Osteoblast (primary cell): Measurements from ENCODE around the gene LRP3. TPM values are rescaled to one million over a fixed set of nuclear protein-coding genes. Genes with fewer than 3 reads are reported as not detected.

Source experiments
- DNase-seq: peaks from one replicate; pipeline ENCODE4 v3.0.0; 2011; ENCODE audit warnings: low spot score, mixed read lengths; ENCODE audit not compliant: insufficient read length; ENCODE audit errors: missing footprints
- H2AFZ ChIP-seq: 2 replicates; pipeline ENCODE4 v1.6.0; 2011; ENCODE audit warnings: mild to moderate bottlenecking, low read length
- H3K27ac ChIP-seq: 2 replicates; pipeline ENCODE4 v1.5.1; 2011; ENCODE audit warnings: mild to moderate bottlenecking, low read depth, low read length, moderate library complexity
- H3K27me3 ChIP-seq: 2 replicates; pipeline ENCODE4 v1.6.0; 2012; ENCODE audit warnings: mild to moderate bottlenecking, control low read depth, inconsistent platforms, low read length, moderate library complexity; ENCODE audit not compliant: insufficient read depth
- H3K36me3 ChIP-seq: 2 replicates; pipeline ENCODE4 v1.5.1; 2011; ENCODE audit warnings: mild to moderate bottlenecking, low read length, control low read depth, moderate library complexity; ENCODE audit not compliant: insufficient read depth
- H3K4me1 ChIP-seq: 2 replicates; pipeline ENCODE4 v1.5.1; 2011; ENCODE audit warnings: mild to moderate bottlenecking, low read length, control low read depth, moderate library complexity; ENCODE audit not compliant: insufficient read depth
- H3K4me2 ChIP-seq: 2 replicates; pipeline ENCODE4 v1.6.0; 2011; ENCODE audit warnings: mild to moderate bottlenecking, low read length; ENCODE audit not compliant: insufficient read depth
- H3K4me3 ChIP-seq: fragments of 200-600 bp; sonication (generic); 3 replicates; pipeline ENCODE4 v1.5.1; 2012; ENCODE audit warnings: mild to moderate bottlenecking, low read length, inconsistent platforms; ENCODE audit not compliant: insufficient read depth
- H3K79me2 ChIP-seq: 2 replicates; pipeline ENCODE4 v1.6.0; 2012; ENCODE audit warnings: mild to moderate bottlenecking, low read length, control low read depth, inconsistent platforms; ENCODE audit not compliant: insufficient read depth
- H3K9me3 ChIP-seq: 2 replicates; pipeline ENCODE4 v1.5.1; 2011; ENCODE audit warnings: low read depth, low read length, control low read depth
- H4K20me1 ChIP-seq: 2 replicates; pipeline ENCODE4 v1.6.0; 2012; ENCODE audit warnings: mild to moderate bottlenecking, low read length, control low read depth; ENCODE audit not compliant: insufficient read depth
- CTCF ChIP-seq: IDR thresholded peaks from 2 replicates; pipeline ENCODE4 v1.5.1; 2011; ENCODE audit warnings: mild to moderate bottlenecking, low read depth, low read length, moderate library complexity; ENCODE audit errors: extremely low read depth
- total RNA-seq: library from RNA; depleted of rRNA; stranded (reverse); fragments of >200 nt; gene quantifications from 2 replicates; pipeline ENCODE4 v1.2.3, GENCODE V29; 2012

LRP3 gene
- total RNA-seq, 1 donor: 38.4 TPM

- no peak for DNase-seq
- H3K4me3 ChIP-seq: peak overlapping the region; percentile 89
- H3K36me3 ChIP-seq: no peaks in the 10 kb centered on the region
- H3K4me1 ChIP-seq: peaks cover 25% of the 10 kb centered on the region
- H3K79me2 ChIP-seq: peaks cover 12% of the 10 kb centered on the region
- no peak overlapping the region for H3K27ac ChIP-seq
- H4K20me1 ChIP-seq: no peaks in the 10 kb centered on the region
- peak overlapping the region; percentile 93 for H3K4me2 ChIP-seq
- H3K27me3 ChIP-seq: no peaks in the 10 kb centered on the region
- H3K9me3 ChIP-seq: no peaks in the 10 kb centered on the region
- no peak overlapping the region for H2AFZ ChIP-seq
- TF ChIP-seq CTCF: no peak
Measured at GRCh38 chr19:33175156-33175782, 18.9 kb upstream of the LRP3 start.

- Histone ChIP-seq H4K20me1 (no peaks in the 10 kb centered on the region), H3K27me3 (no peaks in the 10 kb centered on the region), H2AFZ (peak overlapping the region; percentile 95), H3K4me3 (peak overlapping the region; percentile 89), H3K27ac (peak overlapping the region; percentile 85), H3K79me2 (peaks cover 12% of the 10 kb centered on the region), H3K9me3 (no peaks in the 10 kb centered on the region), H3K36me3 (no peaks in the 10 kb centered on the region), H3K4me1 (peaks cover 25% of the 10 kb centered on the region), H3K4me2 (peak overlapping the region; percentile 93)
- DNase-seq: peak; percentile 89
- TF ChIP-seq CTCF: no peak
Measured at GRCh38 chr19:33175886-33176669, 18.1 kb upstream of the LRP3 start.

GRCh38 chr19:33176670-33177416 is 17.3 kb upstream of the LRP3 start:
- peak; percentile 99 for DNase-seq
- Histone ChIP-seq H3K4me1 (peaks cover 22% of the 10 kb centered on the region), H3K4me2 (peak overlapping the region; percentile 93), H3K9me3 (no peaks in the 10 kb centered on the region), H3K27ac (peak overlapping the region; percentile 85), H3K36me3 (no peaks in the 10 kb centered on the region), H3K79me2 (peaks cover 12% of the 10 kb centered on the region), H4K20me1 (no peaks in the 10 kb centered on the region), H3K27me3 (no peaks in the 10 kb centered on the region), H2AFZ (peak overlapping the region; percentile 95), H3K4me3 (peak overlapping the region; percentile 89)
- no peak for TF ChIP-seq CTCF
